IPS-20b (cell line): Measurements from ENCODE around the gene CGB5.
A peak's percentile ranks its signal among the peaks of the same experiment; 100 is the strongest.
"Not testable (repeated sequence)": the region's sequence is repeated elsewhere in the genome, so short reads cannot be mapped to it uniquely, and the experiment has no call there.

Experiments used
- H3K27ac ChIP-seq: one replicate; pipeline ENCODE4 v1.5.1; 2013; ENCODE audit warnings: low read length
- H3K27me3 ChIP-seq: 2 replicates; pipeline ENCODE4 v1.6.1; 2013; ENCODE audit warnings: mild to moderate bottlenecking, low read length, inconsistent platforms; ENCODE audit not compliant: insufficient read depth
- H3K36me3 ChIP-seq: 2 replicates; pipeline ENCODE4 v1.6.1; 2013; ENCODE audit warnings: low read depth, mild to moderate bottlenecking, inconsistent platforms, low read length, moderate library complexity; ENCODE audit not compliant: insufficient read depth
- H3K4me1 ChIP-seq: 2 replicates; pipeline ENCODE4 v1.6.1; 2013; ENCODE audit warnings: mild to moderate bottlenecking, control low read depth, inconsistent platforms, low read length, moderate library complexity; ENCODE audit not compliant: insufficient read depth
- H3K4me3 ChIP-seq: 2 replicates; pipeline ENCODE4 v1.5.1; 2013; ENCODE audit warnings: mild to moderate bottlenecking, low read length, inconsistent platforms
- H3K9ac ChIP-seq: 2 replicates; pipeline ENCODE4 v1.6.1; 2013; ENCODE audit warnings: low read depth, mild to moderate bottlenecking, inconsistent platforms, low read length, moderate library complexity
- H3K9me3 ChIP-seq: 2 replicates; pipeline ENCODE4 v1.6.1; 2013; ENCODE audit warnings: mild to moderate bottlenecking, low read depth, low read length, inconsistent platforms; ENCODE audit not compliant: insufficient read depth

The CGB5 gene

DNA sequence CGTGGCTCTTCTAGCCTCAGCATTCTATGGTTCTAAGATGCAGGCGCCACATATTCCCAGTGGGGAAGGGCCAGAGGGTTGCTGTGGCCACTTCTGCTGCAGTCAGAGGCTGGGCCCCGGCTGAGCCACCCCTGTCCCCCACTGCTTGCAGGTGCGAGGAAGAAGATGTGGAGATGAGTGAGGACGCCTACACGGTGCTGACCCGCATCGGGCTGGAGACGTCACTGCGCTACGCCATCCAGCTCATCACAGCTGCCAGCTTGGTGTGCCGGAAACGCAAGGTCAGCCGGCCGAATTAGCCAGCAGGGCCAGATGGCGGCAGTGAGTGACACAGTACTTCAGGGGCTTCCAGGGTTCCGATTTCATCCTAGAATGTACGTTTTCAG is 28.8 kb upstream of the CGB5 start:
- no peaks in the 10 kb centered on the region for H3K9me3 ChIP-seq
- no peaks in the 10 kb centered on the region; the same call in 1 of the 2 replicates for H3K4me1 ChIP-seq
- H3K27ac ChIP-seq, result no peak overlapping the region
- peaks cover 24% of the 10 kb centered on the region for H3K27me3 ChIP-seq
- peaks cover 60% of the 10 kb centered on the region for H3K36me3 ChIP-seq
- H3K9ac ChIP-seq, result no peak overlapping the region
- H3K4me3 ChIP-seq, result no peak overlapping the region

GRCh38 chr19:49016067-49016839 is 27.4 kb upstream of the CGB5 start:
- Histone ChIP-seq H3K9me3 (no peaks in the 10 kb centered on the region), H3K4me1 (no peaks in the 10 kb centered on the region; the same call in 1 of the 2 replicates), H3K36me3 (peaks cover 49% of the 10 kb centered on the region), H3K9ac (no peak overlapping the region), H3K27me3 (peaks cover 37% of the 10 kb centered on the region), H3K4me3 (no peak overlapping the region), H3K27ac (no peak overlapping the region)

GRCh38 chr19:49017041-49017665 is 26.5 kb upstream of the CGB5 start, which contains the start of gene LHB:
LHB (minus strand) TSS chr19:49017091; CDS start chr19:49017081, 10 bp downstream.
- no peak within 1 kb of the TSS; the same call in 1 of the 2 replicates for H3K9ac ChIP-seq
- H3K27ac ChIP-seq, result no peak within 1 kb of the TSS
- peaks cover 40% of the 10 kb centered on the region for H3K36me3 ChIP-seq
- peaks cover 46% of the 10 kb centered on the region for H3K27me3 ChIP-seq
- H3K9me3 ChIP-seq, result no peaks in the 10 kb centered on the region
- peak within 1 kb of the TSS; percentile 50; the same call in 1 of the 2 replicates for H3K4me3 ChIP-seq
- H3K4me1 ChIP-seq, result no peaks in the 10 kb centered on the region; the same call in 1 of the 2 replicates

GRCh38 chr19:49017666-49018351 is 25.8 kb upstream of the CGB5 start:
- Histone ChIP-seq H3K9ac (no peak overlapping the region; the same call in 1 of the 2 replicates), H3K27ac (no peak overlapping the region), H3K4me1 (no peaks in the 10 kb centered on the region; the same call in 1 of the 2 replicates), H3K27me3 (peaks cover 47% of the 10 kb centered on the region), H3K36me3 (peaks cover 34% of the 10 kb centered on the region), H3K9me3 (no peaks in the 10 kb centered on the region), H3K4me3 (peak overlapping the region; percentile 50; the same call in 1 of the 2 replicates)

DNA sequence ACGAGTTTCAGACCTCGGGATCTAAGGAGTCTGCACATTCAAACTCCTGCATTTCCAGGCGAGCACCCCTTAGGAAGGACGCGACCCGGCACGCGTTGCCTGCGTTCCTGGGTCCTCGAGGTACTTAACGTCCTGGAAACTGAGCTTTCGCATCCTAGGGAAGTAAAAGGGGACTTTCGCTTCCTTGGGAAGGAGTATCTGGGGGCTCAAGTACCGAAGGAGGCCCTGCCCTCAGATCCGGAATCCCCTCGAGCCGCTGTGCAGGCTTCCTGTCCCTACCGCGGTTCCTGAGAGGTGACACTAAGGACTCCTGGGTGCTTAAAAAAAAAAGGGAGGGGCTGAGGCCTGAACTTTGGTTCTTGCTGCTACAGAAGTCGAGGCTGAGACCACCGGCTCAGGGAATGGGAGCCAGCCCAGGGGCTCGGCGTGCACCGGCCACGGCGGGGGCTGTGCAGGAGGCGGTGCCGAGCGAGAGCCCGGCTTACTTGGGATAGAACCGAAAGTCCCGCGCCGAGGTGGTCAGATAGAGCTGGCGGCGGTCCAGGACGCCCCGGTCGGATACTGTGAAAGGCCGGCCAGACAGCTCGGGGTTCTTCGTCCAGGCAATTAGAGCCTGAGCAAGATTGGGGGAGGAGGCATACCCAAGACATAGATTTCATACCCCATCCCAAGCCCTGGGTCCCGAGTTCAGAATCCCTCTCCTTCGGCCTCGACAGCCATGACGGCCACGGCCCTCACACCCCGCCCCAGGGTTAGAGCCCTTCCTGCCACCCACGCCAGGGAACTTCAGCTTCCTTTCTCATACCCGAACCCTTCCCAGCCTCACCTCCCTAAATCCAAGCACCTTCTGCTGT is 25.0 kb upstream of the CGB5 start:
- peaks cover 28% of the 10 kb centered on the region for H3K36me3 ChIP-seq
- H3K27ac ChIP-seq, H3K9me3 ChIP-seq, H3K4me1 ChIP-seq, H3K9ac ChIP-seq: not testable (repeated sequence)
- H3K27me3 ChIP-seq, result peaks cover 47% of the 10 kb centered on the region
- H3K4me3 ChIP-seq, result peak overlapping the region; percentile 50; the same call in 1 of the 2 replicates

DNA sequence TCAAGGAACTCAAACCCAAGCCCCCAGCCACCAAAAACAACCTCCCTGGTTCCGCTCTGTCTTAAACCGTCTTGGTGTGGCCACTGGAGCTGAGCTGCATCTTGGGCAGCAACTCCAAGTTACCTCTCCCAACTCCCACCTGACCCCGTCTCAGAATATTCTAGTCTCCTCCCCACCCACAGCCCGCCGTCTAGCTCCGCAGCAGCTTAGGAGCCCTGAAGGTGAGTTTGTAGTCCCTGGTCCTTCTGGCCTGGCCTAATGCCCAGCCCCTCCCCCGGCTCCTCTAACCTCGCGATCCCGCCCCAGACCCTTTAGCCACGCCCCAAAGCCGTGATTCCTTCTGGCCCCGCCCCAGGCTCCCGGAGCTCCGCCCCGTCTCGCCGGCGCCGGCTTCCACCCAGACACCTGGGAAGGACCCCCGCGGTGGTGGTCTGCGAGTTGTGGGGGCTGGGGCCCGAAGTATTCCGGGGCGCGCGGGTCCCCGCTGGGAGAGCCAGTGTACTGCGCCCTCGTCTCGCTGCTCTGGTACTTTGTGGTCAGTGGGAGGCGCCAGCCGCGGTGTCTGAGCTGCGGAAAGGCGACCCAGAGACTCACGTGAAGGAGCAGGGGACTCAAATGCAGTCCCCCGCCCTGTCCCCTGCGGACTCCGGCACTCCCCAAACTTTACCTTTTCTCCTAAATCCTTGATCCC is 24.3 kb upstream of the CGB5 start:
- Histone ChIP-seq H3K36me3 (peaks cover 21% of the 10 kb centered on the region), H3K9me3 (no peaks in the 10 kb centered on the region), H3K27me3 (peaks cover 47% of the 10 kb centered on the region), H3K27ac (no peak overlapping the region), H3K4me3 (no peak overlapping the region; the same call in 1 of the 2 replicates), H3K9ac (no peak overlapping the region), H3K4me1 (no peaks in the 10 kb centered on the region; the same call in 1 of the 2 replicates)

- H3K27me3 ChIP-seq, result peaks cover 47% of the 10 kb centered on the region
- H3K36me3 ChIP-seq, result peaks cover 11% of the 10 kb centered on the region
- no peaks in the 10 kb centered on the region; the same call in 1 of the 2 replicates for H3K4me1 ChIP-seq
- H3K4me3 ChIP-seq, result no peak overlapping the region
- no peak overlapping the region for H3K9ac ChIP-seq
- H3K27ac ChIP-seq, result no peak overlapping the region
- H3K9me3 ChIP-seq, result no peaks in the 10 kb centered on the region
These were observed 23.3 kb upstream of the CGB5 start for GRCh38 chr19:49020342-49020741.

GRCh38 chr19:49020931-49021895 is 22.4 kb upstream of the CGB5 start:
- Histone ChIP-seq H3K4me1 (no peaks in the 10 kb centered on the region; the same call in 1 of the 2 replicates), H3K27me3 (peaks cover 47% of the 10 kb centered on the region), H3K4me3 (no peak overlapping the region), H3K9ac (no peak overlapping the region), H3K36me3 (peaks cover 2% of the 10 kb centered on the region; the same call in 1 of the 2 replicates), H3K27ac (no peak overlapping the region), H3K9me3 (no peaks in the 10 kb centered on the region)

DNA sequence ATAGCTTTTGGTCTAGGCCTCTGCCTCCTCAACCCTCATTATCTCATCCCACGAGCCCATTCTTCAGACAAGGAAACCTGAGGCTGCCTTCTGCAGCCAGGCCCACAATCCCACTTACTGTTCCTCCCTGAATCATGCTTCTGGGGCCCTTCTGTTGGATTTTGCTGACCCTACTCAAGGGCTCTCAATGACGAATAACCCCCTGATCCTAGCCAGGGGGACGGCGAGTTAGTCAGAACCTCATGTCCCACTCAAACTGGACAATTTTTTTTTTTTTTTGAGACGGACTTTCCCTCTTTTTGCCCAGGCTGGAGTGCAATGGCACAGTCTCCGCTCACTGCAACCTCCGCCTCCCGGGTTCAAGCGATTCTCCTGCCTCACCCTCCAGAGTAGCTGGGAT is 21.5 kb upstream of the CGB5 start:
- H3K4me3 ChIP-seq, result no peak overlapping the region
- no peaks in the 10 kb centered on the region for H3K36me3 ChIP-seq
- H3K27ac ChIP-seq, result no peak overlapping the region
- no peaks in the 10 kb centered on the region for H3K9me3 ChIP-seq
- no peak overlapping the region for H3K9ac ChIP-seq
- H3K4me1 ChIP-seq, result no peaks in the 10 kb centered on the region; the same call in 1 of the 2 replicates
- peaks cover 45% of the 10 kb centered on the region for H3K27me3 ChIP-seq

GRCh38 chr19:49024233-49024632 is 19.4 kb upstream of the CGB5 start, which contains the start of gene CGB3:
CGB3 (minus strand) TSS chr19:49024333; CDS start chr19:49023971, 362 bp downstream.
- H3K36me3 ChIP-seq, H3K4me1 ChIP-seq, H3K4me3 ChIP-seq, H3K9ac ChIP-seq, H3K9me3 ChIP-seq, H3K27ac ChIP-seq: not testable (repeated sequence)
- H3K27me3 ChIP-seq, result peaks cover 24% of the 10 kb centered on the region
